Measurements from ENCODE around the gene VSTM4. TPM values are rescaled to one million over a fixed set of nuclear protein-coding genes. Genes with fewer than 3 reads are reported as not detected.

The VSTM4 gene
- total RNA-seq (2014; rRNA removed; shearing (Covaris generic)) = not detected in 2 replicates

GRCh38 chr10:49115015-49115795 lies at the start of gene VSTM4:
VSTM4 (minus strand) TSS chr10:49115522; CDS start chr10:49115485, 37 bp downstream.

GRCh38 chr10:49133706-49134248 lies 18.5 kb upstream of the VSTM4 start, which contains the start of gene FAM170B:
FAM170B (minus strand) TSS chr10:49134021; CDS start chr10:49133918, 103 bp downstream.

Small RNA genes lying within 50 kb of the gene (small RNA-seq; reads per million reads assigned to genes)
- not detected for gene MIR4294

Other genes with a start within 250 kb of the VSTM4 start
- gene LRRC18, start 175.7 kb downstream of the VSTM4 start, total RNA-seq (2014; rRNA removed; shearing (Covaris generic)) = not detected in 2 replicates
- gene FAM170B, start 18.5 kb upstream of the VSTM4 start, total RNA-seq (2014; rRNA removed; shearing (Covaris generic)) = not detected in 2 replicates
- not detected in 2 replicates for gene TMEM273, start 72.9 kb upstream of the VSTM4 start, total RNA-seq (2014; rRNA removed; shearing (Covaris generic))
- not detected in 2 replicates for gene C10orf71, start 183.6 kb upstream of the VSTM4 start, total RNA-seq (2014; rRNA removed; shearing (Covaris generic))